Fibroblast of the conjunctiva (primary cell): ENCODE results near the gene COL16A1.

Experiments used
- DNase-seq: peaks from one replicate; pipeline ENCODE4 v3.0.0-alpha.2; 2010; ENCODE audit warnings: low read depth

The COL16A1 gene

DNA sequence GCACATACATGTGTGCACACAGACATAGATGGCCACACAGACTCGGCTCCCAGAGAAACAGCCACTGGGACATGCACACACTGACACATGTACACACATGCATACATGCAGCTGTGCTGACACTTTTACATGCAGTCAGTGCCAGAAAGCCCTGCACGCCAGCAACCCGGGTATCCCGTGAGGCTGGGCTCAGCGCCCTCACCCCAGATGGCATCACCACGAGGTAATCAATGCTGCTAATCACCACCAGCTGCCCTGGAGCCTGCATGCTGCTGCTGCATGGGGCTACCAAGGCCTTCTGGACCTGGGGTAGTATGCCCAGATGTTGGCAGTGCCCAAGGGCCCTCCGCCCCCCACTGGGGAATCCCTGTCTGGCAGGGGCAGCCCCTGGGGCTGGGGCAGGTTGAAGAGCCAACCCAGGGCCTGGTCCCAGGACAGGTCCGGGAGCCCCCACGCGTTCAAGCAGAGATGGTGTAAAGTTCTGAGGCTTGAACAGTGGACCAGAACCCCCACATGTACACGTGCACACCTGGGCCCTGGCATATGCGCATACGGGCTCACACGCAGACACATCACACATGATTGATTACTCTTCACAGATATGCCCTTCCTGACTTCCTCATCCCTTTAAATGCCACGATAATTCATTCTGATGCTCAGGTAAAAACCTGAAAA, 2.7 kb upstream of the COL16A1 start:
- DNase-seq: no peak

DNA sequence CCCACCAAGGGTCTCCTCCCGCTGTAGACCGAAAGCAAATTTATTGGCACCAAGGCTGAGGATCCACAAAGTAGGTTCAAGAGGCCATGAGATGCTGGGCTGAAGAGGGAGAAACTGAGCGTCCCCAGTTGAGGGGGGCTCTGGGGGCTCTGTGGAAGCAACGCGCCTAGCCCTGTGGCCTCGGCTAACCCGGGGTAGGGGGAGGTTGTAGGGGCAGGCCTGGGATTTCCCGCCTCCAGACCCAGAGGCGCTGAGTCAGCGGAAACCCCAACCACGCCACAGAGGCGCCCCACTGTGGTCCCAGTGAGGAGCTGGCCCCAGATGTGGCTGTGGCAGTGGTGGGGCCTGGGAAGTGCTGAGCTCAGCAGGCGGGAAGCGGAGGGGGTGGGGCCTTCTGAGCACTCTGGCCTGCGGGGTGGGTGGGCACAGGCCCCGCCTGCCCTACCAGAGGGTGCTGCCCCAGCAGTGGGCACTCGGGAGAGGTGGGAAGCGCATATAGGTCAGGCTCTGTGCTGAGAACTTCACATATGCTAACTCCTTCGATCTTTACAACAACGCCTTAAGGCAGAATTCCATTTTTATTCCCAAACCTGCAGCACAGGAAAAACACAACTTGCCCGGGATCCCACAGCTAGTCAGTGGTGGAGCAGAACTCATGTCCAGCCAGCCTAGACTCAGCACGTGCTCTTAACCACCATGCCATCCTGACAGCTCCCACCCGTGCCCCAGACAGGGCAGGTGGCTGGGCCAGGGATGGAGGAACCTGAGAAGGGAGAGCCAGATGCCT, 1.5 kb upstream of the COL16A1 start:
- DNase-seq: no peak

DNA sequence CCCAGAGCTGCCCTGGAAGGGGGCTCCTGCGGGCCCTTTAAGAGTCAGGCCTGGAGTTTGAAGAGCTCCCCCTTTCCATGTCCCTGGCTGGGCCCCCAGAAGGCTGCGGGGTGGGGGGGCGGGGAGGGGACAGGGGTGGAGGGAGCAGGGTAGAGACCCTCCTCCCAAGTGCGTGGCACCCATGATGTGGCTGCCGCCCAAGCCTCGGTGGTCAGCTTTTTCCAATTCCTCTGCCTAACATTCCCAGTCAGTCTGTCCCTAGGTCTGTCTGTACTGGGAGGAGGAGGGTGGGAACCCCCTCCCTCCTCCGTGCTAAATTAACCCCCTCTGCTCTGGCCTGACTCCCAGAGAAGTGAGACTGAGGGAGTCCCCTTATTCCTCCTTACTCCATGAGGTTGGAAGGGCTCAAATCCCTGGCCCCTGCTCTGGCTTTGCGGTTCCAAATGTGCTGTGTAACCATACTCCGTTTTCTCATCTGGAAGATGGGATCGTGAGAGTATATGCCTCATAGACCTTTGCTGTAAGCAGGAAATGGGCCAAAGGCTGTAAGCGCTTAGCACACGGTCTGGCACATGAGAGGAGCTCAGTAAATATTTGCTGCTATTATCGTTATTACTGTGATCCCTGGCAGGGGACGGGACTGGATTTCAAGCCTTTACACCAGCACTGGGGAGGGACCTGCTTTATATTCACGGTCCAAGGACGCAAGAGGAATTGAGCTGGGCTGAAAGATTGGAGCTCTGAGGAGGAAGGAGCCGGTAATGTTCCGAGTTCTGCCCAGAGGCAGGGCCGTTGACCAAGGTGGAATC, 658 bp upstream of the COL16A1 start:
- peak; percentile 82 for DNase-seq

DNA sequence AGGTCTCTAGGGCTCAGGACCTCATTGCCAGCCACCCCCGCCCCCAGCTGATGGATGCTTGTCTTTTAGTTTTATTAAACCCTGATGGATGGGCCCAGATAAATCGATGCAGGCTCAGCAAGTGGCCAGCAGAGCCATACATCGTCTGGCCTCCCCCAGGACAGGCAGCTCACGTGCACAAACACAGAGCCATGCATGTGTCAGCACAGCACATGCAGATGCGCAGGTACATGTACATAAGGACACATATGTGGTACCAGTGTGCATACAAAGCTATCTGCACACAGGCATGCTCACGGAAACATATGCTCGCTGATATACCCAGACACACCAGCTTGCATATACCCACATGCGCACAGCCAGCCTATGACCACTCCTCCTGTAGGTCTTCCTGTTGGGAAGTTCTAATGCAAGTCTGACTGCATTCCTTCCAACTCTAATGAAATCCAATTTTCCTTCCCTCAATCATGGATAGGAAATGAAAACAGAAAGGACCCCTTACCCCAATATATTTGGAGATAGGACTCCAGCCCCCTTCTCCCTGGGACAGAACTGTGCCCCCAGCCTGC, 897 bp downstream of the COL16A1 start:
- DNase-seq: no peak

DNA sequence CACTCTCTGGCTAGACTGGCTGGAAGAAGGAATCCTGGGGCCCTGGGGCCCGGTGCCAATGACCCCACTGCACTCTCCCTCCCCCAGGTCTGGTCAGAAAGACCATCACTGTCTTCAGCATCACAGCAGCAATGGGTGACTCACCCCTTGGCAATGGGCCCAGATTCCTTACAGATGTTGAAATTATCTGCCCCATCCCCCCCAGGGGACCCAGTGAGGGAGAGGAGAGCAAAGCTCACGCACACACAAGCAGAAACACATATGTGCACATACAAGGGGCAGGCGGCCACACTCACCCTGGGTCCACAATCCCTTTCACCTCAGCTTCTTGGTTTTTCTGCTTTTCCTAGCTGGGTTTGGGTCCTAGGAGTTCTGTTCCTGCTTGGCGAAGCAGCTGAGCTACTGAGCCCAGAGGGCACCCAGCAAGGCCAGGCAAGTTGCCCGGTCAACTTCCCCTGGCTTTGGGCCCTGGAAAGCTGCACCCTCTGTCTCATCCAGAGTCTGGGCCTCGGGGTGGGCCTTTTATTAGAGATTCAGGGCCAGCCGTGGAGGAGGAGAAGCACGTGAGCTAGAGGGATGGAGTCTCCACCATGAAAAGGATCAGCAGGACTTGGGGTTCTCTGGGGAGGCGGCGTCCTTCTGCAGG, 2.6 kb downstream of the COL16A1 start:
- peak; percentile 99 for DNase-seq

DNA sequence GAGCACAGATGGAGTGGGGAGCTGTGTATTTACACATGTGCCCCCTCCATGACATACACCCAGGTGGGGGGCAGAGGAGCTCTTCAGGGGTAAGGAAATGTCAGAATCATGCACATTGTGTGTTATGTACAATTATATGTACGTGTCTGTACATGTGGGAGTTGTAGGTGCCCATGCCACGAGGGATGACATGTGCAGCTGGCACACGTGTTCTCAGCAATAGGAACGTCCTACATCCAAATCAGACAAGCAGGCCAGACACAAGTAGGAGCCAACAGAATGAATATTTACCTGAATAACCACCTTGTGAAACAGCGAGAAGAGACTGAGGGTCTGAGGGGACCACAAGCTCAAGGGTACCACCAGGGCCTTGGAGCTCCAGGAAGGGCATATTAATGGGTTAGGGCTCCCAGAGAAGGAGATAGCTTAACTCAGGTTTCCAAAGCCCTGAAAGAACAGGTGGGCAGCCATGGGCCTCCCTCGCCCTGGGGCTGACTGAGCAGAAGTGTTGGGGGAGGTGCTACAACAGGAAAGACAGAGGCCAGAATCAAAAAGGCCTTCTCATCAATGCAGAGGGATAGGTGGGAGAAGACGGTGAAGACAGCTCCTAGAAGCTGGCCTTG, 3.2 kb downstream of the COL16A1 start:
- DNase-seq: no peak

DNA sequence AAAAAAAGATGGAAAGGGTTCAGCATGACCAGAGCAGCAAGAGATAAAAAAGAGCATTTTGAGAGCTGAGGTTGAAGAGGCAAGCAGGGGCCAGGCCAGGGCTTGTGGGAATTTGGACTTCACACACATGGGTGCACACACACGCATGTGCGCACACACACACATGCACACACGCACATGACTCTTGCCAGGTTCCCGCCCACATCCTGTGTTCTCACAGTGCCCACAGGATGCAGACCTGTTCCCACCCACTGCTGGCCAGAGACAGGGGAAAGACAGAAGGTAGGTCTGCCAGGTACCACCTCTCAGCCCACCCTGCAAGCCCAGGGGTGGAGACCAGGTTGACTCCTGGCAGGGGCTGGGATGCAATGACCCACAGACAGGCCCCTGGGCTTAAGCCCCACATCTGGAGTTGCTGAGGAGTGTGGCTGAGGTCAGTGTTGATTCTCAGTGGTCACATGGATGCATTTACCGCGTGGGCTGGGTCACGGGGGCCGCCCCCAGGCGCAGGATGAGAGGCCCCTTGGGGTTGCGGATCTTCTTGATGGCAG, 4.4 kb downstream of the COL16A1 start:
- DNase-seq: no peak

DNA sequence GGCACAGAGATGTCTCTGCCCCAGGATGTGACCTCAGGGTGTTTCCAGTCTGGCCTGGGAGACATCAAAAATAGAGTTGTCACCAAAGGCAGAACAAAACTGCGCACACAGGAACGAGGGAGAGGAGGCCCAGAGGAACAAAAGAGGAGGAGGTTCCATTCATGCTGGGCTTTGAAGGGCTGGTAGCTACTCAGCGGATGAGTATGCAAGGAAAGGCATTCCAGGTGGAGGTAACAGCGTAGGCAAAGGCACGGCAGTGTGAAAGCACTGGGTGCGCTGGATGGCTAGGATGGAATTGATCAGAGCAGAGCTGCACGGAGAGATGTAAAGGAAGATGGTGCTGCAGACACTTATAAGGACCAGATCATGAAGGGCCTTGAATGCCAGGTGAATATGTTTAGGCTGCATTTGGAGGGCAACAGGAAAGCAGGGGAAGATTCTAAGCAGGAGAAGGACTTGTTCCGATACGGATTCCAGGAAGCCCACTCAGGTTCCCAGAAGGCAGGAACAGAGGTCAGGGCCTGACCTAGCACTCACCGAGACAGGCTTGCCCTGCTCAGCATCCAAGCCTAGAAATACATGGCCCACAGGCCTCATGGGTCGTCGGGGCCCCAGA, 6.3 kb downstream of the COL16A1 start:
- no peak for DNase-seq

DNA sequence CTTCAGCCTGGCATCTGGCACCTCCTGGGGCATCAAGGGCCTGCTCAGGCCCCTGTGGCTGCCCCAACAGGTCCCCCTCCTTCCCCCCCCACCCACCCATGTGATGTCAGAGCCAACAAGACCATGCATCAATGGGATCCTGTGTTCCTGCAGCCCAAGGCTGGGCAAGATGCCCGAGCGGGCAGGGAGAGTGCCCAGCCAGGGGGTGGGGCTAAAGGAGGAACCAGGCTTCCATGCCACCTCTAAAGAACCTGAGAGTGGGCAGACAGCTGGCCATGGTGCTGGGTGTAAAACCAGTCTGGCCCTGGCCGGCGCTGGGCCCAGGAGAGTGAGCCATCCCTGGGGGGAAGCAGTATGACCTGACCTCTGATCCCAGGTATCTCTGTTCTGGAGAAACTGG, 7.6 kb downstream of the COL16A1 start:
- no peak for DNase-seq

DNA sequence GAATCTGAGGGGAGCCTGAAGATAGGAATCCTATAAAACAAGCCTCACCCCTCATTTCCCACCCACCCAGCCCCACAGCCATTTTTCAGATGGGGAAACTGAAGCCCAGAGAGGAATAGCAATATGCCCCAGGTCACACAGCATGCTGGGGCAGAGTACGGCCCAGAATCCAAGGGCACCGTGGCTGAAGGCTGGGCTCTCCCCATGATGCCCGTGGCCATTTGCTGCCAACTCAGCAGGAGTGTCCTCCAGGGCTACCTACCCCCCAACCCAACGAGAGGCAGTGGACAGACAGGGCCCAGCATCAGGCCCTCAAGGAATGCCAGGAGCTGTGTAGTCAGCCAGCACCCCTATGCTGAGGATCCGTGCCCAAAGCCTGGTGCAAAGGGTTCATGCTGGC, 8.5 kb downstream of the COL16A1 start:
- no peak for DNase-seq

DNA sequence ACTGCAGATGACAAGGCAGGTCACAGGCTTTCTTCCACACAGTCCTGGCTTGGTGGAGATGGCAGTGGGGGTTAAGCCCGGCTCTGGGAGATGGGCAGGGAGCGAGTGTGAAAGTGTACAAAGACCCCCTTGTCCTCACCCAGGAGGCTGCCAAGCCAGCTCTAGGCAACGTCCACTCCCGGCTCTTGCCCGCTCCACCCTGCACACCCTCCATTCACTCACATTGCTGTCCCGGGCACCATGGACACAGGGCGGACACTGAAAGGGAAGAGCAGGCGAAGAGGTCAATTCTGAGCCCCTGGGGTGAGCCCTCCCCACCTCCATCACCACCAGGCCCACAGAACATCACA, 8.9 kb downstream of the COL16A1 start:
- no peak for DNase-seq

DNA sequence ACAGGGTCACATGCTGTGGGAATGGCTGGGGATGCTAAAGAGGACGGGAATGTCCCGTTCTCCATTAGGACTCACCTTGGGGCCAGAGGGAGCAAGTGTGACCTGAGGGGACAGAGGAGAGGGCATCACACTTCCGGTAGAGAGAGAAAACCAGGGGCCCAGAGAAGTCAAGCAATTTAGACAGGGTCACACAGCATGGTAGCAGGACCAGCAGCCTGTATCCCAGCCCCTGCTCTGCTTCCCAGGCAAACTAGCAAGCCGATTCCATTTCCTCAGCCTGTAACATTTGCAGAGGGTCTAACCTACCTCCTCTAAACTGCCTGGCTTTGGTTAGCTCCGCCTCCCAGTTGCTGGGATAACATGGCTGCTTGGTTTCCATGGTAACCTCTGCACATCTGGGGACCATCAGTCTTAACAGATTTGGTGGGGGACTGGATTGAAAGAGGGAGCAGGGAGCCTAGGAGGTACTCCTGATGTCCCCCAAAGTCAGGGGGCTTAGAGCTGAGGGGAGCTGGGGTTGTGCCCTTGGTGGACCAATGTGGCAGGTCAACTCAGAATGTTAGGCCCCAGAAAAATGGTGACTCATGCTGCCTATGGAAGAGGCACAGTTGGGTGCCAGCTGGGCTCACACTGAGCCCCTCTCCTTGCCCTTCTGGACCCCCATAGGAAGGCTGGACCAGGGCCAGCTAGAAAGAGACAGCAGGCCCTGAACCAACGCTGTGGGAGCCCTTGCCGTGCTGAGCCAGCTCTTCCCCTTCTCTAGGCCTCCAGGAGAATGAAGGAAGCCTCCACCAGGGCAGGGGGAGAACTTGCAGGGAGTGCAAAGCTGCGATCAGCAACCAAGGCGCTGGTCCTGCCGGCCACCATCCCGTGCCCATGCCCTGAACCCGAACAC, 9.5 kb downstream of the COL16A1 start:
- DNase-seq: no peak

DNA sequence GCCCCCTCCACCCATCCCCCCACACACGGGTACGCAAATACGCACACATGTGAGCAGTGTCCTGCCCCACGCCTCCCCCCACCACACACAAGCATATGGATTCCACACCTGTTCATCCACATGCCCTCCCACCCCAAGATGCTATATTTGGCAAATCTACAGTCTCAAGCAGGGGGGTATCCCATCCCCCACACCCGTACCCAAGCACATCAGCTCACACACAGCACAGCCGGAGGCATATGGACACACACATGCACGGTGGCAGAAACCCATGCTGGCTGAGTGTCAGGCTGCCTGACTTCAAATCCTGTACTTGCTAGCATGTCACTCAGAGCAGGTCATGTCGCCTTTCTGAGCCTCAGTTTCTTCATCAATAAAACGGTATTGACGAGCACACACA, 10.6 kb downstream of the COL16A1 start:
- DNase-seq: no peak

DNA sequence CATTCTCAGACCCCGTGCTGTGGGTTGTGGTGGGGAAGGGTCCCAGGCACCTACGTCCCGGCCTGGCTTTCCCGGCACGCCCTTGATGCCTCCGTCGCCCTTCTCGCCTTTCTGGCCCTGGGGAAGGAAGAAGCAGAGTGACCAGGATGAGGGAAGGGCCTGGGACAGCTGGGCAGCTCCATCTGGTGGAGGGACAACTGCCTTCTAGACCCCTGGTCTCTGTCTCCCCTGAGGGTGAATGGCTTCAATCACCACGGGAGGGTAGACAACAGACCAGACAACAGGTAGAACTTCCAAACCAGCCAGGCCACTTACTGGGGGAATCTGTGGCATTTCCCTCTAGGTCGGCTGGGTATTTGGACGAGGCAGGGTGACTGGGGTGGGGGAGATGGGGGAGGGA, 11.9 kb downstream of the COL16A1 start:
- DNase-seq: no peak

DNA sequence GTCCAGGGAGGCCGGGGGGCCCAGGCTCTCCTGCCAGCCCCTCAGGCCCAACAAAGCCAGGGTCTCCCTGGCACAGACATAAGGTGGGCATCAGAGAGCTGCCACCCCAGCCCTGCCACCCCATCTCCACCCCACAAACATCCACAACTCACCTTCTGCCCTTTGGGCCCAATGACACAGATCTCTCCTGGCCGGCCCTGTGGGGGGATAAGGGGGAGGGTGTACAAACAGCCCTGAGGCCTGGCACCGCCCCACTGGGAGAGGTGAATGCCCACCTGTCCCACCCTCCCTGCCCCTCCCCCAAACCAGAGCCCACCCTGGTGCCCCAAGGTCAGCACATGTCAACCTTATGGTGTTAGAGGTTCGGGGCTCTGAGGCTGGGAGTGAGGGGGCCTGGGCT, 12.4 kb downstream of the COL16A1 start:
- no peak for DNase-seq

DNA sequence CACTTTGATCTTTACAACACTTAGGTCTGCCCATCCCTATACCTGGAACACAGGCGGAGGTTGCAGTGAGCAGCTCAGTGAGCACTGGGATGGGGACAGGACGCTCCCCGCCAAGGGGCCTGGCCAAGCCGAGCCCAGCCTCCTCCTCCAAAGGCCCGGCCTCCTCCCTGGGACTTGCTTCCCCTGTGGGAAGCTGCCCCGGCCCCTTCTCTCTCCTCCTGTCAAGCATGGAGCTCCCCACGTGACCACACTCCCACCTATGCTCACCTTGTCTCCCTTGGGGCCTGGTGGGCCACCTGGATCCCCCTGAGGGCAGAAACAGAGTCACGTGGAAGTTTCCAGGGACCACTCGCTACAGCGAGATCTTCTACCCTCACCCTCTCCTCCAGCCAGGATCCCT, 12.9 kb downstream of the COL16A1 start:
- no peak for DNase-seq

DNA sequence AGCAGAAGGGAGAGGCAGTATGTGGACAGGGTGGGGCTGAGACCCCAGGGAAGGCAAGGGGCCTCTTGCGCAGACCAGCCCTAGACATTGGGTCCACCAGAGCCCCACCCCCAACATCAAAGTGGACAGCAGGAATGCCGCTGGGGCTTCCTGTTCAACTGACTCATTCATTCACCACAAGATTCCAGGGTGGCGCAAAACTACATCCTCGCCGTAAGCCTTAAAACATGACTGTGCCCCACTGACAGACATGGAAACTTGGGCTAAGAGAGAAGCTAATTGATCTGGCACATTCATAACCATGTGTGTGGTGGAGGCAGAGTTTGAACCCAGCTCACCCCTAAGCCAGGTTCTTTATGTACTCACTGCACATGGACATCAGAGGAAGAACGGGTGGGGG, 14.0 kb downstream of the COL16A1 start:
- DNase-seq: peak; percentile 78

DNA sequence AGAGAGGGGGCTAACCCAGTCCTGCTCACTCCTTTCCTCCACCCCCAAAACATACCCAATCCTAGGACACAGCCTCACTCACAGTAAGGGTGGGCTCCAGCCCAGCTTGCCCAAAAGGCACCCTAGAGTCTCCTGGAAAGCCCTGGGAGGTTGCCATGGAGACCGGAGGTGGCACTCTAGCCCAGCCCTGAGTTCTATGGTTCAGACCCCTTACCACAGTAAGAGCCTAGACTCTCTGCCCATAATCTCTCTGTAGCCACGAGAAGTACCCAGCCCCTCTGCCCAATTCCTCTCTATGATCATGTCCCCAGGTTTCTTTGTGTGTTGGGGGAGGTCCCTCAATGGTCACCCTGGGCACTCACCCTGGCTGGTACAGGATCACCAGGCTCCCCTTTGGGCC, 14.4 kb downstream of the COL16A1 start:
- no peak for DNase-seq

DNA sequence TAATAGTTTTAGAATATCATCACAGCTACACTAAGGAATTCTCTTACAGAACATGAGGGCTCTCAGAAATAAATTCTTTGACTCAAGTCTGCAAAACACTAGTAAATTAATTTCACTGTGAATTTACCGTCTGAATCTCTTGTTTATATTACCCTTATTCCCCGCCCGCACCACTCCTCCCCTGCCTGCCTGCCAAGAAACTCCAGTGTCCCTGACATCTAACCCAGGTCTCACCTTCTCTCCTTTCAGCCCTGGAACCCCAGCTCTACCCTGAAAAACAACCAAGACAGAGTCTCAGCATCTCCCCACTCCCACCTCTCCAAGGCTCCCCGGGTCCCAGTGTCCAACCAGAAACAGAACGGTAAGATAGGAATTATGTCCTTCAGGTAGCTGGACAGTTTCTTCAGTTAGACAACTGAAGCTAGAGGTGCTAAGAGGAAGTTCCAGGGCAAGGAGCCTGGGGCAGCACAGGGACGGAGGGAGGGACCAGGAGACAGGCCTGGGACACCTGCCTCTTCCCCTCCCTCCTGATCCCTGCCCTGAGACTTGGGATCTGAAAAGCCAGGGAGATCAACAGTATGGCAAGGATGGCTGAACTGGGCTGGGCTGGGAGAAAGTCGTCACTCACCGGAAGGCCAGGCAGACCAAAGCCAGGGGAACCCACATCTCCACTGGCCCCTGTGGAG, 15.4 kb downstream of the COL16A1 start:
- DNase-seq: no peak
